HG02938 (cell line): ENCODE measurements around the gene NAGS.
"Not testable (repeated sequence)": the region's sequence is repeated elsewhere in the genome, so short reads cannot be mapped to it uniquely, and the experiment has no call there.

Experiments used
- ATAC-seq: cut with Tn5 transposase; IDR thresholded peaks from one replicate; pipeline ENCODE4 v1.9.1; 2021; ENCODE audit warnings: mild to moderate bottlenecking, moderate library complexity; ENCODE audit not compliant: unreplicated experiment

NAGS gene

GRCh38 chr17:44004077-44004760 lies at the start of gene NAGS:
Gene NAGS, plus strand, starts transcription at chr17:44004622. Its CDS starts 42 bp downstream, at chr17:44004664.
- no peak for ATAC-seq

GRCh38 chr17:43956222-43956621 lies 48.2 kb upstream of the NAGS start:
- ATAC-seq = no peak

GRCh38 chr17:43958748-43959352 lies 45.6 kb upstream of the NAGS start:
- no peak for ATAC-seq

GRCh38 chr17:43961292-43961691 lies 43.1 kb upstream of the NAGS start:
- not testable (repeated sequence) for ATAC-seq

GRCh38 chr17:43961954-43962353 lies 42.5 kb upstream of the NAGS start:
- no peak for ATAC-seq

- ATAC-seq = no peak
Observed at GRCh38 chr17:43962479-43962878, 41.9 kb upstream of the NAGS start.

GRCh38 chr17:43966276-43966675 lies 38.1 kb upstream of the NAGS start:
- ATAC-seq = no peak

GRCh38 chr17:43967251-43967875 lies 37.1 kb upstream of the NAGS start:
- no peak for ATAC-seq

GRCh38 chr17:43970366-43970765 lies 34.1 kb upstream of the NAGS start:
- no peak for ATAC-seq

GRCh38 chr17:43971436-43971835 lies 33.0 kb upstream of the NAGS start:
- ATAC-seq = not testable (repeated sequence)

GRCh38 chr17:43972444-43973212 lies 31.8 kb upstream of the NAGS start:
- ATAC-seq = not testable (repeated sequence)

GRCh38 chr17:43974382-43975266 lies 29.8 kb upstream of the NAGS start:
- no peak for ATAC-seq

- ATAC-seq = no peak
Observed at GRCh38 chr17:43975898-43976297, 28.5 kb upstream of the NAGS start.

- ATAC-seq = no peak
Observed at GRCh38 chr17:43976963-43977837, 27.2 kb upstream of the NAGS start.

GRCh38 chr17:43978078-43978477 lies 26.3 kb upstream of the NAGS start:
- no peak for ATAC-seq

GRCh38 chr17:43979011-43979410 lies 25.4 kb upstream of the NAGS start:
- no peak for ATAC-seq

GRCh38 chr17:43979671-43980070 lies 24.8 kb upstream of the NAGS start:
- ATAC-seq = no peak

- no peak for ATAC-seq
Observed at GRCh38 chr17:43982171-43982570, 22.3 kb upstream of the NAGS start.

GRCh38 chr17:43983196-43983514 lies 21.3 kb upstream of the NAGS start:
- ATAC-seq = no peak
